ENCODE data around the gene TMEM150B. TPM values are rescaled to one million over a fixed set of nuclear protein-coding genes. Genes with fewer than 3 reads are reported as not detected.
A peak's percentile ranks its signal among the peaks of the same experiment; 100 is the strongest.

TMEM150B gene
- total RNA-seq, 1 experiment from 2014 or later, result not detected

DNA sequence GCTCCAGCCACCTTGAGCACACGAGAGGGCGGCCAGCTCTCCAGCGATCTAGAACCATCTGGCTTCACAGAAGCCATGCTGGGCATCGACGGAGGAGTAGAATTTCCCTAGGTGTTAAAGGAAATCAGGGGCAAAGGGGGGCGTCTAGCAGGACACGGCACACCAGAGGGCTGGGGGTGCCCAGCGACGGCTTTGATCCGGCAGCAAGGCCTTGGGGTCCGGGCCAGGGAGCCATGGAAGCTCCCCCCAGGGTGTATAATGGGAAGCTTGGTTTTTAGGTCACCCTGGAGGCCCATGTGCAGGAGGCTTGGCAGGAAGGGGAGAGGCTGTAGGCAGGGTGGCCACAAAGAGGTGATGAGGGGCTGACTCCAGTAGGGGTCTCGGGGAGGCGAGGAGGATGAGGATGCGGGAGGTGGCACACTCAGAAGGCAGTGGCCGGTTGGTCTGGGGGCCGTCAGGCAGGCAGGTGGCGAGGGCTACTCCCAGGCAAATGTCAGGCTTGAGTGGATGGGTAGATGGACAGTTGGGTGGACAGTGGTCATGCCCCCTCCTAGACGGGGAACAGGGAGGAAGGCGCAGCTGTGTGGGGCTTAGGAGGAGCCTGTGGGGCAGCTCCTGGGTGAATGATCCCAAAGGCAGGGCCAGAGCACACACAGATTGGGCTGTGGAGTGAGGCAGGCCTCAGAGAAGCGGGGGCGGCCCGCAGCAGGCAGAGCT is 20.1 kb upstream of the TMEM150B start:
- no peak for DNase-seq (ENCODE audit: low read depth, low spot score)
- no TSS peak for BruUV-seq (replicated peaks)
- ChIA-PET CTCF (interaction anchor here (1.2 kb wide), 1 partner anchor 44 kb away, joined by 3 read pairs; no protein-coding TSS in a partner anchor), RAD21 (ENCODE audit: low non-redundant PET in 1 of 2, low total read pairs in 2 of 2, uncharacterized antibody in 2 of 2, unreplicated experiment in 2 of 2) (no interaction called here), POLR2A (no interaction called here)
- H3K9ac ChIP-seq (ENCODE audit: low read length), result no peak overlapping the region
- no peak overlapping the region for H2AFZ ChIP-seq (ENCODE audit: low read depth, low read length, poor library complexity, severe bottlenecking)
- no peaks in the 10 kb centered on the region for H3K27me3 ChIP-seq (ENCODE audit: insufficient read depth, low read length)
- peaks cover 10 to 31% of the 10 kb centered on the region in 2 experiments; a peak in 3 of 4 replicates for H3K4me1 ChIP-seq (ENCODE audit: control insufficient read depth in 1 of 2, insufficient read depth in 2 of 2, low read length in 2 of 2)
- H3K4me3 ChIP-seq (replicated peaks in 1 of 2; ENCODE audit: low read depth in 1 of 2, low read length in 2 of 2), result no peak overlapping the region
- no peaks in the 10 kb centered on the region for H3K9me2 ChIP-seq (ENCODE audit: insufficient read depth)
- no peak for ATAC-seq
- peaks cover 4 to 5% of the 10 kb centered on the region in 2 experiments; a peak in 3 of 4 replicates for H3K36me3 ChIP-seq (ENCODE audit: control insufficient read depth in 1 of 2, insufficient read depth in 2 of 2, low read length in 2 of 2)
- intact Hi-C loops (cut with micrococcal nuclease), result no loop called here
- H3K4me2 ChIP-seq (ENCODE audit: low read length), result peak overlapping the region; percentile 17; the same call in 1 of the 2 replicates
- H3K79me2 ChIP-seq (ENCODE audit: insufficient read depth, low read length), result peaks cover 6% of the 10 kb centered on the region; the same call in 1 of the 2 replicates
- H4K20me1 ChIP-seq (ENCODE audit: insufficient read depth), result no peaks in the 10 kb centered on the region
- TF ChIP-seq TCF7L2 (IDR thresholded peaks at IDR 0.05; ENCODE audit: borderline replicate concordance, extremely low read depth, insufficient read depth, insufficient read length) (no peak), EZH2phosphoT487 (IDR thresholded peaks at IDR 0.05; ENCODE audit: borderline replicate concordance) (no peak), POLR2A (IDR thresholded peaks at IDR 0.05; ENCODE audit: borderline replicate concordance, extremely low read depth, insufficient read depth, insufficient read length) (no peak), ZNF274 (IDR thresholded peaks at IDR 0.05; ENCODE audit: low read depth, low read length) (no peak), ELF1 (IDR thresholded peaks at IDR 0.05; ENCODE audit: borderline replicate concordance, low read depth) (no peak), CEBPB (IDR thresholded peaks at IDR 0.05; ENCODE audit: low read depth) (no peak), SIN3A (IDR thresholded peaks at IDR 0.05; ENCODE audit: low read depth) (no peak)
- TF ChIP-seq, protein P1, sequence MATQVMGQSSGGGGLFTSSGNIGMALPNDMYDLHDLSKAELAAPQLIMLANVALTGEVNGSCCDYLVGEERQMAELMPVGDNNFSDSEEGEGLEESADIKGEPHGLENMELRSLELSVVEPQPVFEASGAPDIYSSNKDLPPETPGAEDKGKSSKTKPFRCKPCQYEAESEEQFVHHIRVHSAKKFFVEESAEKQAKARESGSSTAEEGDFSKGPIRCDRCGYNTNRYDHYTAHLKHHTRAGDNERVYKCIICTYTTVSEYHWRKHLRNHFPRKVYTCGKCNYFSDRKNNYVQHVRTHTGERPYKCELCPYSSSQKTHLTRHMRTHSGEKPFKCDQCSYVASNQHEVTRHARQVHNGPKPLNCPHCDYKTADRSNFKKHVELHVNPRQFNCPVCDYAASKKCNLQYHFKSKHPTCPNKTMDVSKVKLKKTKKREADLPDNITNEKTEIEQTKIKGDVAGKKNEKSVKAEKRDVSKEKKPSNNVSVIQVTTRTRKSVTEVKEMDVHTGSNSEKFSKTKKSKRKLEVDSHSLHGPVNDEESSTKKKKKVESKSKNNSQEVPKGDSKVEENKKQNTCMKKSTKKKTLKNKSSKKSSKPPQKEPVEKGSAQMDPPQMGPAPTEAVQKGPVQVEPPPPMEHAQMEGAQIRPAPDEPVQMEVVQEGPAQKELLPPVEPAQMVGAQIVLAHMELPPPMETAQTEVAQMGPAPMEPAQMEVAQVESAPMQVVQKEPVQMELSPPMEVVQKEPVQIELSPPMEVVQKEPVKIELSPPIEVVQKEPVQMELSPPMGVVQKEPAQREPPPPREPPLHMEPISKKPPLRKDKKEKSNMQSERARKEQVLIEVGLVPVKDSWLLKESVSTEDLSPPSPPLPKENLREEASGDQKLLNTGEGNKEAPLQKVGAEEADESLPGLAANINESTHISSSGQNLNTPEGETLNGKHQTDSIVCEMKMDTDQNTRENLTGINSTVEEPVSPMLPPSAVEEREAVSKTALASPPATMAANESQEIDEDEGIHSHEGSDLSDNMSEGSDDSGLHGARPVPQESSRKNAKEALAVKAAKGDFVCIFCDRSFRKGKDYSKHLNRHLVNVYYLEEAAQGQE (IDR thresholded peaks at IDR 0.05; ENCODE audit: low read depth), result no peak
- peak overlapping the region; percentile 31; the same call in 1 of the 2 replicates for H3K27ac ChIP-seq (ENCODE audit: low read depth, low read length)
- H3K9me3 ChIP-seq (ENCODE audit: control insufficient read depth in 1 of 2, insufficient read depth in 1 of 2, low read depth in 1 of 2, low read length in 2 of 2), result no peaks in the 10 kb centered on the region

Measured in HCT116 (cell line).